ENCODE measurements around the gene OR2T2. TPM values are rescaled to one million over a fixed set of nuclear protein-coding genes. Genes with fewer than 3 reads are reported as not detected.
"Not testable (repeated sequence)": the region's sequence is repeated elsewhere in the genome, so short reads cannot be mapped to it uniquely, and the experiment has no call there.

The OR2T2 gene
- total and polyA plus RNA-seq, 2 of the 8 experiments (the other 6 are each of a cell fraction or from before 2014, with no cell fraction given): not detected

- H2BK15ac ChIP-seq (ENCODE audit: low read length); DNase-seq (ENCODE audit: low read depth in 1 of 2, low spot score in 2 of 2); H4K20me1 ChIP-seq (replicated peaks in 1 of 2; ENCODE audit: control insufficient read depth in 1 of 2, insufficient read depth in 2 of 2, low read length in 2 of 2); CTCF ChIA-PET (ENCODE audit: partially characterized antibody); H3K4me1 ChIP-seq (replicated peaks in 1 of 4; ENCODE audit: control insufficient read depth in 3 of 4, insufficient read depth in 4 of 4, low read length in 3 of 4); H3K36me3 ChIP-seq (ENCODE audit: control insufficient read depth in 2 of 4, insufficient read depth in 4 of 4, low read length in 3 of 4); H4K8ac ChIP-seq (ENCODE audit: extremely low read depth, insufficient read depth, low read length); H3K4me2 ChIP-seq (ENCODE audit: insufficient read depth in 1 of 2, low read depth in 2 of 2, low read length in 2 of 2); H3K4me3 ChIP-seq (ENCODE audit: extremely low read depth in 1 of 4, insufficient read depth in 2 of 4, low read depth in 3 of 4, low read length in 4 of 4); H2AFZ ChIP-seq (ENCODE audit: low read length); H3K56ac ChIP-seq (replicated peaks; ENCODE audit: insufficient read length, low read depth, low read length); H3K14ac ChIP-seq (ENCODE audit: insufficient read length); H3K27ac ChIP-seq (ENCODE audit: low read depth, low read length); H3K27me3 ChIP-seq (replicated peaks in 1 of 4; ENCODE audit: control insufficient read depth in 3 of 4, extremely low read depth in 1 of 4, insufficient read depth in 3 of 4, low read length in 3 of 4); H3K4ac ChIP-seq (replicated peaks; ENCODE audit: insufficient read length, low read depth, low read length); H3K79me1 ChIP-seq (ENCODE audit: low read depth, low read length); H2BK12ac ChIP-seq (ENCODE audit: low read depth, low read length); H4K91ac ChIP-seq (replicated peaks; ENCODE audit: insufficient read length, low read length); FAIRE-seq; H3K18ac ChIP-seq (ENCODE audit: extremely low read depth, low read length); POLR2A ChIA-PET (ENCODE audit: partially characterized antibody); H3K23me2 ChIP-seq (ENCODE audit: low read depth, low read length); H3K79me2 ChIP-seq (ENCODE audit: control insufficient read depth in 1 of 2, insufficient read depth in 2 of 2, low read length in 2 of 2); H3K23ac ChIP-seq (ENCODE audit: insufficient read length); H3K9ac ChIP-seq (replicated peaks in 1 of 4; ENCODE audit: extremely low read depth in 1 of 4, low read depth in 3 of 4, low read length in 3 of 4); H2BK5ac ChIP-seq (ENCODE audit: low read depth, low read length); H4K5ac ChIP-seq (ENCODE audit: insufficient read length, low read depth, low read length); H2BK120ac ChIP-seq (replicated peaks; ENCODE audit: low read depth, low read length); H2BK20ac ChIP-seq (ENCODE audit: low read length); H2AK5ac ChIP-seq (ENCODE audit: low read depth, low read length): not testable (repeated sequence)
- peaks cover 23 to 51% of the 10 kb centered on the region in 2 experiments for H3K9me3 ChIP-seq (ENCODE audit: insufficient read depth in 2 of 2, low read depth in 1 of 2, low read length in 1 of 2)
- WGBS, 2 experiments (ENCODE audit: extremely low coverage in 1 of 2, insufficient coverage in 1 of 2, insufficient read length in 1 of 2, insufficient replicate concordance in 2 of 2, low coverage in 1 of 2, low lambda C conversion rate in 2 of 2, missing lambda C conversion rate in 1 of 2): 80% methylated on average over 10 of the region's 11 CpGs; no CpG with 5 or more reads in 1 of the 2 experiments
Observed at GRCh38 chr1:248431683-248432082, 13.8 kb upstream of the OR2T2 start.

DNA sequence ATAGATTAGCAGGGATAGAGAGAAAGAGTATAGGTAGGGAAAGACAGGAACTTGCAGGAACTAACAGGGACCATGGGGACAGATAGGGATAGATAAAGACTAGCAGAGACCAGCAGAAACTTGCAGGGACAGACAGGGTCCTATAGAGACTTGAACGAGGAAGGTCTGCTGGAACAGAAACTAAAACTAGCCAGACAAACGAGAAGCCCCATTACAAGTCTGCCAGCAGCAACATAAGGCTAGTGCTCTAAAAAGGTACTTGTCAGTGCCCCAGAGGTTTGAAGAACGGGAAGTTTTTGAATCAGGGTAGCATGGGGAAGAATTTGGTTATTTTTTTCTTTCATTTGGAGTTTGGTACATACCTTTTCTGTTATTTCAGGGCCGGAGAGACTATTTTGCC is 13.2 kb upstream of the OR2T2 start:
- H3K79me1 ChIP-seq (ENCODE audit: low read depth, low read length); H2BK15ac ChIP-seq (ENCODE audit: low read length); DNase-seq (ENCODE audit: low read depth in 1 of 2, low spot score in 2 of 2); H2AFZ ChIP-seq (ENCODE audit: low read length); H3K56ac ChIP-seq (replicated peaks; ENCODE audit: insufficient read length, low read depth, low read length); H2BK20ac ChIP-seq (ENCODE audit: low read length); H3K4me1 ChIP-seq (replicated peaks in 1 of 4; ENCODE audit: control insufficient read depth in 3 of 4, insufficient read depth in 4 of 4, low read length in 3 of 4); H3K18ac ChIP-seq (ENCODE audit: extremely low read depth, low read length); H3K4ac ChIP-seq (replicated peaks; ENCODE audit: insufficient read length, low read depth, low read length); H3K27me3 ChIP-seq (replicated peaks in 1 of 4; ENCODE audit: control insufficient read depth in 3 of 4, extremely low read depth in 1 of 4, insufficient read depth in 3 of 4, low read length in 3 of 4); H3K4me2 ChIP-seq (ENCODE audit: insufficient read depth in 1 of 2, low read depth in 2 of 2, low read length in 2 of 2); POLR2A ChIA-PET (ENCODE audit: partially characterized antibody); H2BK12ac ChIP-seq (ENCODE audit: low read depth, low read length); H3K23ac ChIP-seq (ENCODE audit: insufficient read length); H3K9ac ChIP-seq (replicated peaks in 1 of 4; ENCODE audit: extremely low read depth in 1 of 4, low read depth in 3 of 4, low read length in 3 of 4); H2AK5ac ChIP-seq (ENCODE audit: low read depth, low read length); H3K36me3 ChIP-seq (ENCODE audit: control insufficient read depth in 2 of 4, insufficient read depth in 4 of 4, low read length in 3 of 4); H4K5ac ChIP-seq (ENCODE audit: insufficient read length, low read depth, low read length); H3K4me3 ChIP-seq (ENCODE audit: extremely low read depth in 1 of 4, insufficient read depth in 2 of 4, low read depth in 3 of 4, low read length in 4 of 4); H2BK5ac ChIP-seq (ENCODE audit: low read depth, low read length); H3K14ac ChIP-seq (ENCODE audit: insufficient read length); H4K91ac ChIP-seq (replicated peaks; ENCODE audit: insufficient read length, low read length); H3K23me2 ChIP-seq (ENCODE audit: low read depth, low read length); CTCF ChIA-PET (ENCODE audit: partially characterized antibody); H2BK120ac ChIP-seq (replicated peaks; ENCODE audit: low read depth, low read length); H3K79me2 ChIP-seq (ENCODE audit: control insufficient read depth in 1 of 2, insufficient read depth in 2 of 2, low read length in 2 of 2); FAIRE-seq; H4K20me1 ChIP-seq (replicated peaks in 1 of 2; ENCODE audit: control insufficient read depth in 1 of 2, insufficient read depth in 2 of 2, low read length in 2 of 2); H3K27ac ChIP-seq (ENCODE audit: low read depth, low read length); H4K8ac ChIP-seq (ENCODE audit: extremely low read depth, insufficient read depth, low read length): not testable (repeated sequence)
- H3K9me3 ChIP-seq (ENCODE audit: insufficient read depth in 2 of 2, low read depth in 1 of 2, low read length in 1 of 2): peaks cover 18 to 50% of the 10 kb centered on the region in 2 experiments
- 64% methylated on average over 4 of the region's 4 CpGs; no CpG with 5 or more reads in 1 of the 2 experiments for WGBS, 2 experiments (ENCODE audit: extremely low coverage in 1 of 2, insufficient coverage in 1 of 2, insufficient read length in 1 of 2, insufficient replicate concordance in 2 of 2, low coverage in 1 of 2, low lambda C conversion rate in 2 of 2, missing lambda C conversion rate in 1 of 2)

Data from H1 (cell line).